NCI-H1048 (cell line): Measurements from ENCODE around the gene CACNA1S.

ENCODE experiments used
- DNase-seq: peaks from one replicate; lab custom pipeline; 2025; lab: John Stamatoyannopoulos, UW

Gene CACNA1S

GRCh38 chr1:201116091-201116490 lies 3.9 kb upstream of the CACNA1S start:
- DNase-seq, result no peak

GRCh38 chr1:201115390-201115937 lies 3.2 kb upstream of the CACNA1S start:
- DNase-seq, result no peak

- DNase-seq, result peak; percentile 91
Measured at GRCh38 chr1:201114245-201115131, 2.3 kb upstream of the CACNA1S start.

GRCh38 chr1:201113451-201114244 lies 1.4 kb upstream of the CACNA1S start:
- no peak for DNase-seq

GRCh38 chr1:201112926-201113325 lies 700 bp upstream of the CACNA1S start:
- DNase-seq, result no peak

GRCh38 chr1:201111672-201112071 lies 554 bp downstream of the CACNA1S start:
- no peak for DNase-seq

- no peak for DNase-seq
Measured at GRCh38 chr1:201111156-201111555, 1.1 kb downstream of the CACNA1S start.

GRCh38 chr1:201110616-201111015 lies 1.6 kb downstream of the CACNA1S start:
- DNase-seq, result no peak

GRCh38 chr1:201110138-201110537 lies 2.1 kb downstream of the CACNA1S start:
- no peak for DNase-seq

GRCh38 chr1:201109651-201110050 lies 2.6 kb downstream of the CACNA1S start:
- DNase-seq, result no peak

GRCh38 chr1:201108614-201109013 lies 3.6 kb downstream of the CACNA1S start:
- DNase-seq, result peak; percentile 73

GRCh38 chr1:201105688-201106087 lies 6.5 kb downstream of the CACNA1S start:
- no peak for DNase-seq

GRCh38 chr1:201104141-201104540 lies 8.1 kb downstream of the CACNA1S start:
- DNase-seq, result no peak

GRCh38 chr1:201103666-201104065 lies 8.6 kb downstream of the CACNA1S start:
- no peak for DNase-seq

- no peak for DNase-seq
Measured at GRCh38 chr1:201100169-201100930, 11.9 kb downstream of the CACNA1S start.

GRCh38 chr1:201098992-201099677 lies 13.1 kb downstream of the CACNA1S start:
- no peak for DNase-seq

GRCh38 chr1:201096977-201097856 lies 15.0 kb downstream of the CACNA1S start:
- DNase-seq, result no peak

- no peak for DNase-seq
Measured at GRCh38 chr1:201096041-201096461, 16.2 kb downstream of the CACNA1S start.

- DNase-seq, result no peak
Measured at GRCh38 chr1:201095581-201095980, 16.6 kb downstream of the CACNA1S start.

- no peak for DNase-seq
Measured at GRCh38 chr1:201094832-201095231, 17.4 kb downstream of the CACNA1S start.
